ENCODE results near the gene KCNQ2.
A peak's percentile ranks its signal among the peaks of the same experiment; 100 is the strongest.

KCNQ2 gene

DNA sequence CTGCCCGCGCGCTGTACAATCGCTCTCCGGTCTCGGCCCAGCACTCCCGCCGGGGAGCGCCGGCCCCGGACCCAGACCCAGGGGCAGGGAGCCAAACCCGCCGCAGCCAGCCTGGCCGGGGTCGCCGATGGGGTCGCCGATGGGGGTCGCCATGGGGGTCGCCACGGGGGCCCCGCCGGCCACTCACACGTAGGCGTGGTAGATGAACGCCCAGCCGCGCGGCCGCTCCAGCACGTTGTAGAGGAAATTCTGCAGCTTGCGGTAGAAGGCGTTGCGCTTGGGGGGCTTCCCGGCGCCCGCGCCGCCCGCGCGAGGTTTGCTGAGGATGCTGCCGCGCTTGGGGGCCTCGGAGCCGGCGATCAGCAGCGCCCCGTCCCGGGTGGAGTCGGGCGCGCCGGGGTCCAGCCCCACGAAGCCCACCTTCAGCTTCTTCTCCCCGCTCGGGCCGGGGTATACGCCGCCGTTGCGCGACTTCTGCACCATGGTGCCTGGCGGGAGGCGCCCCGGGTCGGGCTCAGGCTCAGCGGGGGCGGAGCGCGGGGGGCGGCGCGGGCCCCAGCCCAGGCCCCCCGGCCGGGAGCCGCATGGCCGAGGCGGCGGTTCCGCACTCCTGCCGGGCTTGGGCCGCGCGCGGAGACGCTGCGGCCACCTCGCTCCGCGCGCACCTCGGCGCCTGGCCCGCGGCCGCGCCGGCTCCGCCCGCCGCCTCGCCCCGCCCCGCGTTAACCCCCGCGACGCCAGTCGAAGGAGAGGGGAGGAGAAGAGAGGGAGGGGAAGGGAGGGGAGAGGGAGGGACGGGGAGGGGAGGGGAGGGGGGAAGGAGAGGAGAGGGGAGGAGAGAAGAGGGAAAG lies at the start of gene KCNQ2:
Gene KCNQ2 (minus strand): TSS at position 675 of the 851 bp plus-strand sequence. CDS start 192 bp downstream, at position 483.
- peak; percentile 42; the same call in 1 of the 2 replicates for TF ChIP-seq ZFX (IDR thresholded peaks at IDR 0.05)
- TF ChIP-seq, protein P1, sequence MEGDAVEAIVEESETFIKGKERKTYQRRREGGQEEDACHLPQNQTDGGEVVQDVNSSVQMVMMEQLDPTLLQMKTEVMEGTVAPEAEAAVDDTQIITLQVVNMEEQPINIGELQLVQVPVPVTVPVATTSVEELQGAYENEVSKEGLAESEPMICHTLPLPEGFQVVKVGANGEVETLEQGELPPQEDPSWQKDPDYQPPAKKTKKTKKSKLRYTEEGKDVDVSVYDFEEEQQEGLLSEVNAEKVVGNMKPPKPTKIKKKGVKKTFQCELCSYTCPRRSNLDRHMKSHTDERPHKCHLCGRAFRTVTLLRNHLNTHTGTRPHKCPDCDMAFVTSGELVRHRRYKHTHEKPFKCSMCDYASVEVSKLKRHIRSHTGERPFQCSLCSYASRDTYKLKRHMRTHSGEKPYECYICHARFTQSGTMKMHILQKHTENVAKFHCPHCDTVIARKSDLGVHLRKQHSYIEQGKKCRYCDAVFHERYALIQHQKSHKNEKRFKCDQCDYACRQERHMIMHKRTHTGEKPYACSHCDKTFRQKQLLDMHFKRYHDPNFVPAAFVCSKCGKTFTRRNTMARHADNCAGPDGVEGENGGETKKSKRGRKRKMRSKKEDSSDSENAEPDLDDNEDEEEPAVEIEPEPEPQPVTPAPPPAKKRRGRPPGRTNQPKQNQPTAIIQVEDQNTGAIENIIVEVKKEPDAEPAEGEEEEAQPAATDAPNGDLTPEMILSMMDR (conservative IDR thresholded peaks at IDR 0.05): no peak
- peak within 1 kb of the TSS; percentile 61 for H3K27ac ChIP-seq

DNA sequence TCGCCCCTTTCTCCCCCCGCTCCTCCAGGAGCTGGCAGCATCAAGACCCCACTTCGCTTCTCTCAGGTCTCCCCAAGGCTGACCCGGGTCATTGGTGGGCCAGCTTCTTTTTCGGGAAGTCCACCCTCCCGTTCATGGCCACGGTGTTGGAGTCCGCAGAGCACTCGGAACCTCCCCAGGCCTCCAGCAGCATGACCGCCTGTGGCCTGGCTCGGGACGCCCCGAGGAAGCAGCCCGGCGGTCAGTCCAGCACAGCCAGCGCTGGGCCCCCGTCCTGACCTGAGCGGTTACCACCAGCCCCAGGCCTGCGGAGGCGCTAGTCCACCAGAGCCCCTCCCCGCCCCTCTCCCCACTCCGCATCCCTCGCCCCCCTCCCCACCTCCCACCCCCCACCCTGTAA lies 49.1 kb upstream of the KCNQ2 start:
- TF ChIP-seq, protein P1 (conservative IDR thresholded peaks at IDR 0.05): no peak
- no peak for TF ChIP-seq ZFX (IDR thresholded peaks at IDR 0.05)
- H3K27ac ChIP-seq: peak overlapping the region; percentile 90

DNA sequence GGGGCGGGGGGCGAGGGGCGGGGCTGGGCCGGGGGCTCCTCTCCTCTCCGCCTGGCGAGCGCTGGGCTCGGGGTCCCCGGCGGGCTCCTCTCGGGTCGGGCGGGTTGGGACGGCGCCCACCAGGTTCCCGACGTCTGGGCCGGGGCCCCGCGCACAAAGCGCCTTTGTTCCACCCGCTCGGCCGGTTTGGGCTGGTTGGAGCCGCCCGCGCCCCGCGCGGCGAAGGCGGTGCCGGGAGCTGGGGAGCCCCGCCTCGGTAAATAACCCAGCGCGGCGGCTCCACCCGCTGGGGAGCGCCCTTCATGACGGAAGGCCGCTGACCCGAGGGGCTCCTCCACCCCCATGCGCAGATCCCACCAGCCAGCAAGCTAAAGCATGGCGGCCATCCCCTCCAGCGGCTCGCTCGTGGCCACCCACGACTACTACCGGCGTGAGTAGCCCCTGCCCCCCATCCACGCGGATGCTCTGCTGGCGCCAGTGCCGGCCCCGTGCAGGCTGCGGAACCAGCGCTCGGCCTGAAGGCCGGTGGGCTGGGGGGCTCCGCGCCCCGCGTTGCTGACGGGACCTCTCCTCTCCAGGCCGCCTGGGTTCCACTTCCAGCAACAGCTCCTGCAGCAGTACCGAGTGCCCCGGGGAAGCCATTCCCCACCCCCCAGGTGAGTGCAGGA lies 48.6 kb upstream of the KCNQ2 start:
- TF ChIP-seq, protein P1 (conservative IDR thresholded peaks at IDR 0.05): no peak
- TF ChIP-seq ZFX (IDR thresholded peaks at IDR 0.05): peak; percentile 32; the same call in 1 of the 2 replicates
- H3K27ac ChIP-seq: peak overlapping the region; percentile 90

DNA sequence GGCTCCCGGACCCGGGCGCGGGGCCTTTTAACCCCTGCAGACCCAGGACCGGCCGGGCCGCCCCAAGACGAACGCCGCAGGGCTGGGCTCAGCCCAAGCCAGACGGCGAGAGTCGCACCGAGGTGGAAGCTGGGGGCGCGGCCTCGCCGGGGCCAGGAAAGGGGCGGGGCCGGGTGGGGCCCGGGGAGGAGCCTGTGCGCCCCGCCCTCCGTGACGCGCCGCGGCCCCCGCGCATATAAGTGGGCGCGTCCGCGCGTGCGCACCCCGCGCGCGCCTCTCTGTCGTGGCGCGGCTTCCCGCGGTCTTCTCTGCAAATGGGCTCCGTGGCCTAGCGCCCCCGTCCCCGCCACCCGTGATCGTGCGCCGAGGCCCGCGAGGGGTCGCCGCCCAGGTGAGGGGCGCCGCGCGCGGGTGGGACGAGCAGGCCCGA lies 48.1 kb upstream of the KCNQ2 start, which contains the start of gene PPDPF:
Gene PPDPF (plus strand): TSS at position 262 of the 430 bp plus-strand sequence. CDS start 544 bp downstream, outside the sequence.
- peak within 1 kb of the TSS; percentile 90 for H3K27ac ChIP-seq
- TF ChIP-seq ZFX (IDR thresholded peaks at IDR 0.05): peak; percentile 57; the same call in 1 of the 2 replicates
- TF ChIP-seq, protein P1 (conservative IDR thresholded peaks at IDR 0.05): no peak

DNA sequence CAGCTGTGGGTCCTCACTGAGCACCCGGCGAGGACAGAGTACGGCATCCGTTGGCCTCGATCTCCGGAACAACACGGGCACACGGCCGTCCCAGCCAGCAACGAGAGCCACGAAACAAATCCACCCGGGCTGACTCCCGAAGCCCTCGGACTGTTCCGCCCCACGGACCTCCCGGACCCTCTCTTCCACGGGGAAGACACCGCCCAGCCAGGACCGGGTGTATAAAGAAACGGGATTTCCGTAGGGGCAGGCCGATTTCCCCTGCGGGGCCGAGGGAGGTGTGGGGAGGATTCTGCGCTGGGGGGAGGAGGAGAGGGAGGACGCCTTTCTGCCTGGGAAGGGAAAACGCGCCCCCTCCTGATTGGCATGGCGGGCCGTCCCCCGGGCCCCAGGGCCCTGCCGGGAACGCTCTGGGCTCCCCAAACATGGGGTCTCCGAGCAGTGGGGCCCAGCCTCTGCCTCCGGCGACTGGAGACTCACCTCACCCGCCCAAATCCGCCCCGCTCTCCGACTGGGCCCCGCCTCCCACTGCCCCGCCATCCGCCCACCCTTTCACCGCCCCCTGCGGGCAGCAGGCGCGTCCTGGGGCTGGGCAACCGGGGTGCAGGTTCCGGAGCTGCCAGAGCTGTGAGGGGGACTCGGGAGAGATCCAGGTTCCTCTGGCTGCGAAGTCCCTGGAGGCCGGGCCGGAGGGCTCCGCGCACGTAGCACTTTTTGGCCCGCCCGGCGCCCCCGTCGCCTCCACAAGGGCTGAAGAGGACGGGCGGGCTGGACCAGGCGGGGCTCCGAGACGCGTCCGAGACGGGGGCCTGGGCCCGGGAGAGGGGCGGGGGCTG lies 47.4 kb upstream of the KCNQ2 start:
- TF ChIP-seq, protein P1 (conservative IDR thresholded peaks at IDR 0.05): no peak; the same call in 1 of the 2 replicates
- no peak for TF ChIP-seq ZFX (IDR thresholded peaks at IDR 0.05)
- H3K27ac ChIP-seq: peak overlapping the region; percentile 90

DNA sequence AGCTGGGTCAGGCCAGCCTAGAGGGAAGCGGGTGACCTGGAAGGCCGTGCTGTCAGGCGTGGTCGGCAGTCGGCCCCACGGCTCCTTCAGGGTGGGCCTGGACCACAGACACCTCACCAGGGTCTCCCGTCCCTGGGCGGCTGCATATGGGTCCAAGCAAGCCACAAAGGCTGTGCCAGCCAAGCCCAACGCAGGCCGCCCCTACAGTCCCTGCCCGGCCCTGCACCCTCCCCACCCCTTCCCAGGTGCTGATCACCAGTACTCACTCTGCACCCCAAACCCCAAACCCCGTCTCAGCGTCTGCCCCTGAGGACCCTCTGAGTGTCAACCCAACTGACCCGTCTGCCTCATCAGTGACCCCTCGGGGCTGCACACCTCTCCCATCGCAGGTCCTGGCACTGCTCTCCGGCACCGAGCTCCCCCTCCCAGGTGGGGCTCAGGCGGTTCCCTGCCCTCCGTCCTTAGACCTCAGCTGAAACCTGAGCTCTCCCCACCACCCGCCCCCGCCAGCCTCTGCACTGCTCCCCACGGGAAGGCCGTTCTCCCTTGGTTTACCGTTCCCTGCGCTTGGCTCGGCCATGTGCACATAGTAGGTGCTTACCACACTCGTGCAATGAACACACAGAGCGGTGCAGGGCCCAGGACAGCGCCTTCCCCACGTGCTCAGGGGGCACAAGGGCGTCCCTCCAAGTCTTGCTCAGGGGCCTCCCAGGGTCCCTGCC lies 46.7 kb upstream of the KCNQ2 start:
- no peak for TF ChIP-seq ZFX (IDR thresholded peaks at IDR 0.05)
- TF ChIP-seq, protein P1 (conservative IDR thresholded peaks at IDR 0.05): no peak
- no peak overlapping the region for H3K27ac ChIP-seq
